Gastrocnemius medialis (tissue), 4 donors: ENCODE data around the gene FFAR1. TPM values are rescaled to one million over a fixed set of nuclear protein-coding genes. Genes with fewer than 3 reads are reported as not detected.

Experiments
- ATAC-seq, 2 donors: fragments of 150-250 bp; one replicate each; pipeline ENCODE4 v1.9.1; 2016
- DNase-seq, 2 donors: peaks; one replicate each; pipeline ENCODE4 v3.0.0-alpha.2; 2019
- H3K27ac ChIP-seq, 4 donors: fragments of 200-600 bp; sonication (generic); 1 replicate in 1 of 4; 2 replicates in 3 of 4; pipeline ENCODE4 v1.5.1; 2016 to 2018; ENCODE audit warnings: mild to moderate bottlenecking in 2 of 4, moderate library complexity in 1 of 4
- H3K27me3 ChIP-seq, 3 donors: fragments of 200-600 bp; sonication (generic) in 2 of 3; 1 replicate in 1 of 3; 2 replicates in 2 of 3; pipeline versions ENCODE4 v1.5.1 to v1.6.0; 2016 to 2019; ENCODE audit warnings: mild to moderate bottlenecking in 1 of 3, moderate library complexity in 1 of 3
- H3K36me3 ChIP-seq, 2 donors: fragments of 200-600 bp; sonication (generic) in 1 of 2; one replicate each; pipeline ENCODE4 v1.5.1; 2017 to 2018
- H3K4me1 ChIP-seq, 2 donors: fragments of 200-600 bp; sonication (generic) in 1 of 2; one replicate each; pipeline ENCODE4 v1.5.1; 2016 to 2017; ENCODE audit warnings: mild to moderate bottlenecking in 2 of 2
- H3K4me3 ChIP-seq, 4 donors: fragments of 200-600 bp; sonication (generic) in 3 of 4; 1 replicate in 1 of 4; 2 replicates in 3 of 4; pipeline ENCODE4 v1.5.1; 2016 to 2019; ENCODE audit warnings: mild to moderate bottlenecking in 2 of 4
- H3K9me3 ChIP-seq, 3 donors: fragments of 200-600 bp; sonication (generic) in 2 of 3; 1 replicate in 1 of 3; 2 replicates in 2 of 3; pipeline ENCODE4 v1.5.1; 2016 to 2019
- CTCF ChIP-seq, 5 experiments: fragments of 450-650 bp in 3 of 5; fragments of 200-600 bp in 2 of 5; sonication (generic) in 2 of 5; IDR thresholded peaks in 4 of 5; conservative IDR thresholded peaks in 1 of 5; 1 replicate in 4 of 5; 2 replicates in 1 of 5; pipeline ENCODE4 v1.5.1; 2016 to 2019; ENCODE audit warnings: antibody characterized with exemption in 5 of 5, mild to moderate bottlenecking in 3 of 5, moderate library complexity in 3 of 5
- POLR2A ChIP-seq, 2 donors: fragments of 450-650 bp; IDR thresholded peaks; one replicate each; pipeline ENCODE4 v1.6.1; 2017; ENCODE audit warnings: antibody characterized with exemption in 2 of 2, mild to moderate bottlenecking in 2 of 2, moderate library complexity in 2 of 2
- in situ Hi-C, 4 donors: fragments of 200-750 bp; cut with MboI; loops; one replicate each; pipeline versions ENCODE4 v1.15.0 to v1.8.0; 2017; ENCODE audit warnings: low sequenced_read_pairs in 4 of 4
- intact Hi-C: fragments of 100-400 bp; cut with DNase I; formaldehyde crosslinking; loops from one replicate; pipeline ENCODE4 v1.15.1; 2023; ENCODE audit warnings: low total_unique reads
- total RNA-seq, 4 donors: library from RNA; depleted of rRNA; stranded (reverse); fragments of >200 nt; gene quantifications; one replicate each; pipeline versions ENCODE4 v1.1.0 to v1.2.3, GENCODE V29; 2016

The FFAR1 gene
- total RNA-seq, 4 donors from 2014 or later = not detected

GRCh38 chr19:35309481-35310279 is 38.0 kb upstream of the FFAR1 start:
- H3K36me3 ChIP-seq = no peaks in the 10 kb centered on the region
- TF ChIP-seq POLR2A (IDR thresholded peaks at IDR 0.05) (no peak), CTCF (IDR thresholded peaks at IDR 0.05 in 4 of 5, conservative IDR thresholded peaks at IDR 0.05 in 1 of 5) (no peak)
- H3K27ac ChIP-seq = no peak overlapping the region
- H3K9me3 ChIP-seq = no peaks in the 10 kb centered on the region
- in situ Hi-C loops (no loop called here), intact Hi-C loops (no loop called here)
- H3K4me1 ChIP-seq = no peaks in the 10 kb centered on the region
- ATAC-seq (no peak), DNase-seq (no peak)
- no peak overlapping the region for H3K4me3 ChIP-seq
- H3K27me3 ChIP-seq = peaks cover 0 to 3% (median 0%) of the 10 kb centered on the region in 3 donors

GRCh38 chr19:35310331-35310730 is 37.4 kb upstream of the FFAR1 start:
- Histone ChIP-seq H3K36me3 (no peaks in the 10 kb centered on the region), H3K9me3 (no peaks in the 10 kb centered on the region), H3K4me1 (no peaks in the 10 kb centered on the region), H3K27me3 (no peaks in the 10 kb centered on the region), H3K4me3 (no peak overlapping the region), H3K27ac (no peak overlapping the region)
- no peak for DNase-seq
- in situ Hi-C loops (no loop called here), intact Hi-C loops (no loop called here)
- ATAC-seq = no peak
- TF ChIP-seq CTCF (IDR thresholded peaks at IDR 0.05 in 4 of 5, conservative IDR thresholded peaks at IDR 0.05 in 1 of 5) (no peak), POLR2A (IDR thresholded peaks at IDR 0.05) (no peak)

GRCh38 chr19:35310811-35311465 is 36.8 kb upstream of the FFAR1 start:
- no peaks in the 10 kb centered on the region for H3K9me3 ChIP-seq
- H3K4me3 ChIP-seq = no peak overlapping the region
- no peaks in the 10 kb centered on the region for H3K4me1 ChIP-seq
- intact Hi-C loops = no loop called here
- H3K27me3 ChIP-seq = no peaks in the 10 kb centered on the region
- no peak for DNase-seq
- in situ Hi-C loops = no loop called here
- no peaks in the 10 kb centered on the region for H3K36me3 ChIP-seq
- TF ChIP-seq POLR2A (IDR thresholded peaks at IDR 0.05) (no peak), CTCF (IDR thresholded peaks at IDR 0.05 in 4 of 5, conservative IDR thresholded peaks at IDR 0.05 in 1 of 5) (no peak)
- ATAC-seq = no peak
- H3K27ac ChIP-seq = no peak overlapping the region

GRCh38 chr19:35311901-35312665 is 35.6 kb upstream of the FFAR1 start:
- no peaks in the 10 kb centered on the region for H3K27me3 ChIP-seq
- no peaks in the 10 kb centered on the region for H3K9me3 ChIP-seq
- in situ Hi-C loops = no loop called here
- ATAC-seq = no peak
- no peak for DNase-seq
- no peak overlapping the region for H3K4me3 ChIP-seq
- H3K27ac ChIP-seq = no peak overlapping the region
- no peaks in the 10 kb centered on the region for H3K4me1 ChIP-seq
- TF ChIP-seq CTCF (IDR thresholded peaks at IDR 0.05 in 4 of 5, conservative IDR thresholded peaks at IDR 0.05 in 1 of 5) (no peak), POLR2A (IDR thresholded peaks at IDR 0.05) (no peak)
- no peaks in the 10 kb centered on the region for H3K36me3 ChIP-seq
- intact Hi-C loops = no loop called here
